Measurements from ENCODE around the gene TIMMDC1. TPM values are rescaled to one million over a fixed set of nuclear protein-coding genes. Genes with fewer than 3 reads are reported as not detected.

TIMMDC1 gene
- total and polyA plus RNA-seq, 2 of the 13 experiments (the other 11 are each of a cell fraction or from before 2014, with no cell fraction given): 50.0 to 77.8 TPM

- no peak for TF ChIP-seq CTCF (CRISPR knock-in tag; IDR thresholded peaks at IDR 0.05)
- no peak for TF ChIP-seq GPBP1L1 (CRISPR knock-in tag; IDR thresholded peaks at IDR 0.05)
- no peak for TF ChIP-seq ZFP1 (CRISPR knock-in tag; IDR thresholded peaks at IDR 0.05)
- no peak for TF ChIP-seq ARNT (IDR thresholded peaks at IDR 0.05)
- TF ChIP-seq RAD21 (CRISPR knock-in tag; IDR thresholded peaks at IDR 0.05): no peak
- TF ChIP-seq CHCHD3 (CRISPR knock-in tag; IDR thresholded peaks at IDR 0.05): no peak
- no peak for TF ChIP-seq ZNF557 (CRISPR knock-in tag; IDR thresholded peaks at IDR 0.05)
- no peak for TF ChIP-seq ZNF318 (CRISPR knock-in tag; IDR thresholded peaks at IDR 0.05)
- TF ChIP-seq ZNF501 (CRISPR knock-in tag; IDR thresholded peaks at IDR 0.05): no peak
- no peak for TF ChIP-seq ZFP36L1 (CRISPR knock-in tag; IDR thresholded peaks at IDR 0.05)
- TF ChIP-seq DZIP1 (CRISPR knock-in tag; IDR thresholded peaks at IDR 0.05): no peak
Observed at GRCh38 chr3:119558626-119559317, 60.4 kb downstream of the TIMMDC1 start (continued).

All from HepG2 (cell line).